Measurements from ENCODE around the gene POU6F2. TPM values are rescaled to one million over a fixed set of nuclear protein-coding genes. Genes with fewer than 3 reads are reported as not detected.
"Not testable (repeated sequence)": the region's sequence is repeated elsewhere in the genome, so short reads cannot be mapped to it uniquely, and the experiment has no call there.

Gene POU6F2, protein sequence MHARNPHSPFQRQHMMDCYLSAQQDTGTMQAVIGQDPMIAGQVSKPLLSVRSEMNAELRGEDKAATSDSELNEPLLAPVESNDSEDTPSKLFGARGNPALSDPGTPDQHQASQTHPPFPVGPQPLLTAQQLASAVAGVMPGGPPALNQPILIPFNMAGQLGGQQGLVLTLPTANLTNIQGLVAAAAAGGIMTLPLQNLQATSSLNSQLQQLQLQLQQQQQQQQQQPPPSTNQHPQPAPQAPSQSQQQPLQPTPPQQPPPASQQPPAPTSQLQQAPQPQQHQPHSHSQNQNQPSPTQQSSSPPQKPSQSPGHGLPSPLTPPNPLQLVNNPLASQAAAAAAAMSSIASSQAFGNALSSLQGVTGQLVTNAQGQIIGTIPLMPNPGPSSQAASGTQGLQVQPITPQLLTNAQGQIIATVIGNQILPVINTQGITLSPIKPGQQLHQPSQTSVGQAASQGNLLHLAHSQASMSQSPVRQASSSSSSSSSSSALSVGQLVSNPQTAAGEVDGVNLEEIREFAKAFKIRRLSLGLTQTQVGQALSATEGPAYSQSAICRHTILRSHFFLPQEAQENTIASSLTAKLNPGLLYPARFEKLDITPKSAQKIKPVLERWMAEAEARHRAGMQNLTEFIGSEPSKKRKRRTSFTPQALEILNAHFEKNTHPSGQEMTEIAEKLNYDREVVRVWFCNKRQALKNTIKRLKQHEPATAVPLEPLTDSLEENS
- total RNA-seq, result under 1 TPM; 0.16 to 0.22 TPM

GRCh38 chr7:38977685-38978084 is at the start of gene POU6F2:
Gene POU6F2, plus strand, starts transcription at chr7:38977909. Its CDS starts 45 bp downstream, at chr7:38977954.
- no peak within 1 kb of the TSS for H3K27ac Mint-ChIP-seq
- H3K36me3 Mint-ChIP-seq (ENCODE audit: low read depth), result no peaks in the 10 kb centered on the region
- no peaks in the 10 kb centered on the region for H3K9me3 Mint-ChIP-seq
- peaks cover 43% of the 10 kb centered on the region for H3K27me3 Mint-ChIP-seq
- no peak within 1 kb of the TSS for H3K4me3 Mint-ChIP-seq
- ATAC-seq (replicated peaks), result no peak
- H3K4me1 Mint-ChIP-seq, result no peaks in the 10 kb centered on the region

GRCh38 chr7:38928506-38928905 is 49.2 kb upstream of the POU6F2 start:
- Mint-ChIP-seq H3K27me3 (peaks cover 3% of the 10 kb centered on the region), H3K36me3 (ENCODE audit: low read depth) (no peaks in the 10 kb centered on the region), H3K9me3 (no peaks in the 10 kb centered on the region), H3K27ac (no peak overlapping the region), H3K4me1 (no peaks in the 10 kb centered on the region), H3K4me3 (no peak overlapping the region)
- ATAC-seq (replicated peaks), result no peak

GRCh38 chr7:38929460-38930171 is 48.1 kb upstream of the POU6F2 start:
- Mint-ChIP-seq H3K4me3 (no peak overlapping the region), H3K4me1 (no peaks in the 10 kb centered on the region), H3K27ac (no peak overlapping the region), H3K36me3 (ENCODE audit: low read depth) (no peaks in the 10 kb centered on the region), H3K27me3 (peaks cover 3% of the 10 kb centered on the region), H3K9me3 (no peaks in the 10 kb centered on the region)
- no peak for ATAC-seq (replicated peaks)

- Mint-ChIP-seq H3K4me1 (no peaks in the 10 kb centered on the region), H3K27ac (no peak overlapping the region), H3K4me3 (no peak overlapping the region), H3K9me3 (no peaks in the 10 kb centered on the region), H3K27me3 (peaks cover 3% of the 10 kb centered on the region), H3K36me3 (ENCODE audit: low read depth) (no peaks in the 10 kb centered on the region)
- ATAC-seq (replicated peaks), result no peak
Observed at GRCh38 chr7:38932509-38933168, 45.1 kb upstream of the POU6F2 start.

DNA sequence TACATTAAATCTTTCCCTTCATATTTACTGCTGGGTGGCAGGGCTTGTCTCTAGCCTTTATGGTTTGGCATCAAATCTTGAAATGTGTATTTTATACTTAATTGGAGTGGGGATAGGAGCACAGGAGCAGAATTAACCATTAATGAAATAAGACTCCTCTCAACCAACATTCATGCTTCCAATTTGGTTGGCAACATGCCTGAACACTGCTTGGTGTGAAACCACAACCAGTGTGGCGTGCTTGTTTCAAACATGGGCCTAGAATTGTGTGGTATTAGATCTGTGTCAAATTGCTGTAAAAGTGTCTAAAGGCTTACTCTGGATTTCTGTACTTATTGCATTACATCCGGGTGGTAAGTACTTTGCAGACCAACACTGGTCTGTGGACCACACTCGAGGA is 43.7 kb upstream of the POU6F2 start:
- Mint-ChIP-seq H3K4me3 (no peak overlapping the region), H3K36me3 (ENCODE audit: low read depth) (no peaks in the 10 kb centered on the region), H3K9me3 (no peaks in the 10 kb centered on the region), H3K27ac (no peak overlapping the region), H3K4me1 (no peaks in the 10 kb centered on the region), H3K27me3 (peaks cover 4% of the 10 kb centered on the region)
- ATAC-seq (replicated peaks), result no peak

- Mint-ChIP-seq H3K27ac (no peak overlapping the region), H3K4me1 (no peaks in the 10 kb centered on the region), H3K27me3 (peaks cover 9% of the 10 kb centered on the region), H3K36me3 (ENCODE audit: low read depth) (no peaks in the 10 kb centered on the region), H3K4me3 (no peak overlapping the region), H3K9me3 (no peaks in the 10 kb centered on the region)
- ATAC-seq (replicated peaks), result no peak
Observed at GRCh38 chr7:38934536-38934935, 43.2 kb upstream of the POU6F2 start.

GRCh38 chr7:38936641-38937040 is 41.1 kb upstream of the POU6F2 start:
- no peak overlapping the region for H3K4me3 Mint-ChIP-seq
- no peaks in the 10 kb centered on the region for H3K4me1 Mint-ChIP-seq
- no peak for ATAC-seq (replicated peaks)
- H3K9me3 Mint-ChIP-seq, result no peaks in the 10 kb centered on the region
- H3K36me3 Mint-ChIP-seq (ENCODE audit: low read depth), result no peaks in the 10 kb centered on the region
- H3K27ac Mint-ChIP-seq, result no peak overlapping the region
- H3K27me3 Mint-ChIP-seq, result peaks cover 9% of the 10 kb centered on the region

- Mint-ChIP-seq H3K27me3 (peaks cover 11% of the 10 kb centered on the region), H3K9me3 (no peaks in the 10 kb centered on the region), H3K27ac (no peak overlapping the region), H3K4me1 (no peaks in the 10 kb centered on the region), H3K4me3 (no peak overlapping the region), H3K36me3 (ENCODE audit: low read depth) (no peaks in the 10 kb centered on the region)
- ATAC-seq (replicated peaks), result no peak
Observed at GRCh38 chr7:38938001-38938485, 39.7 kb upstream of the POU6F2 start.

GRCh38 chr7:38938589-38938988 is 39.1 kb upstream of the POU6F2 start:
- ATAC-seq (replicated peaks), result no peak
- peaks cover 11% of the 10 kb centered on the region for H3K27me3 Mint-ChIP-seq
- H3K9me3 Mint-ChIP-seq, result no peaks in the 10 kb centered on the region
- H3K4me3 Mint-ChIP-seq, result no peak overlapping the region
- H3K4me1 Mint-ChIP-seq, result no peaks in the 10 kb centered on the region
- H3K27ac Mint-ChIP-seq, result no peak overlapping the region
- H3K36me3 Mint-ChIP-seq (ENCODE audit: low read depth), result no peaks in the 10 kb centered on the region

DNA sequence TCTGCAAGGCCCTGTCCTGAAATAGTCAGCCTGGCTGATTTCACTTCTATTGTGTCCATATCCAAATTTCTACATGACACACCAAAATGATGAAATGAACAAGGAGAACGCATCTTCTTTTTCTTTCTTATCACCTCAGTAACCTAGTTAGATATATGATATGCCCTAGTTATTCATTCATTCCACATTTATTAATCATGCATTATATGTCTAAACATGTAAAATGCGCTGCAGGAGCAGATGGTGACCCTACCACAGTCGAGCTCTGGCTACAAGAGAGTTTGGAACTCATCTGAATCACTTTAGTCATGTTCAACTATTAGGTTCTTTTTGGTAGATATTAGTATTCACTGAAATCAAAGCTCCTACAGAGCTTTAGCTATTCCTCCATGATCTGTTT is 36.9 kb upstream of the POU6F2 start:
- no peak overlapping the region for H3K27ac Mint-ChIP-seq
- no peaks in the 10 kb centered on the region for H3K4me1 Mint-ChIP-seq
- H3K36me3 Mint-ChIP-seq (ENCODE audit: low read depth), result no peaks in the 10 kb centered on the region
- no peaks in the 10 kb centered on the region for H3K9me3 Mint-ChIP-seq
- ATAC-seq (replicated peaks), result no peak
- peaks cover 18% of the 10 kb centered on the region for H3K27me3 Mint-ChIP-seq
- no peak overlapping the region for H3K4me3 Mint-ChIP-seq

DNA sequence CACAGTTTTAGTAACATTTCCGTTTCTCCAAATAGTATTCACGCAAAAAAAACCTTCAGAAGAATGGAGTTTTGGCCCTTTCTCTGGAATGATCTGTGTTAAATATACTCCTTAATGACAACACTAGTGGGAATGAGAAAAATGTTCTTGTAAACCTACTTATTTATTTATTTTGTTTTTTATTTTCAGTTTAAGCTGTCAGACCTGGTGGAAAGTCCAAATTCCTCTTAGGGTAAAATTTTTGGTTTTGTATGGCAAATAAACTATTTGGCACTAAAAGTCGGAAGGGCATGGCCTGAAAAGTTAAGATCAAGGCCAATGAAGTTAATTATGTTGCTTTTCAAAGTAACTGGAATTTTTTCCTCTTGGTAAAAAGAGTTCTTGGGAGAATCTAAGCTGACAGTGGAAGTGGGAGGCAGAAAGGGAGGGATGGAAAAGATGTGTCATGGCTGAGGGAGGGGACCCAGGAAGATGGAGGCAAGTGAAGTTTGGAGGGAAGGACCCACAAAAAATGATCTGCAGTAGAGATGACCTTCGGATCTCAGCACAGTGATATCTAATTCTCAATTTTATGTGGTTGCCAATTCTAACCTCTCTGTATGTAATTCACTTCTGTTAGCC is 35.2 kb upstream of the POU6F2 start:
- no peaks in the 10 kb centered on the region for H3K36me3 Mint-ChIP-seq (ENCODE audit: low read depth)
- H3K27me3 Mint-ChIP-seq, result peaks cover 27% of the 10 kb centered on the region
- H3K27ac Mint-ChIP-seq, result no peak overlapping the region
- ATAC-seq (replicated peaks), result no peak
- no peaks in the 10 kb centered on the region for H3K9me3 Mint-ChIP-seq
- no peak overlapping the region for H3K4me3 Mint-ChIP-seq
- no peaks in the 10 kb centered on the region for H3K4me1 Mint-ChIP-seq

DNA sequence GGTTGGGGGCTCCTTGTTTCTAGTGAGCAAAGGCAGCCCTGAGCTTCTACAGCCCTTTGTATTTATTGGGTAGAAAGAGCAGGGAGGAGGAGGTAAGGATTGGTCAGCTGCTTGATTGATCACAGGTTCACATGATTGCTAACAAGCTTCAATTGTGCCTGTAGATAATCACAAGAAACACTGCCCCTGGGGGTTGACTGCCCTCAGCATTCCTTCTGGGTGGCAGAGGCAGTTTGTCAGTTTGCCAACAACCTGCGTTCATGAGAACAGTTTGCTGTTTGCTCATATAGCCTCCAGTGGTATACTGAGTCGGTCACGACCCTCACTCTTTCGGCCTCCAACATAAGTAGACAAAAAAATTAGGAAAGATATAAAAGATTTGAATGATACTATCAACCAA is 30.2 kb upstream of the POU6F2 start:
- not testable (repeated sequence) for H3K9me3 Mint-ChIP-seq; H3K36me3 Mint-ChIP-seq (ENCODE audit: low read depth); H3K4me3 Mint-ChIP-seq; ATAC-seq (replicated peaks); H3K27ac Mint-ChIP-seq; H3K4me1 Mint-ChIP-seq
- H3K27me3 Mint-ChIP-seq, result peaks cover 29% of the 10 kb centered on the region

DNA sequence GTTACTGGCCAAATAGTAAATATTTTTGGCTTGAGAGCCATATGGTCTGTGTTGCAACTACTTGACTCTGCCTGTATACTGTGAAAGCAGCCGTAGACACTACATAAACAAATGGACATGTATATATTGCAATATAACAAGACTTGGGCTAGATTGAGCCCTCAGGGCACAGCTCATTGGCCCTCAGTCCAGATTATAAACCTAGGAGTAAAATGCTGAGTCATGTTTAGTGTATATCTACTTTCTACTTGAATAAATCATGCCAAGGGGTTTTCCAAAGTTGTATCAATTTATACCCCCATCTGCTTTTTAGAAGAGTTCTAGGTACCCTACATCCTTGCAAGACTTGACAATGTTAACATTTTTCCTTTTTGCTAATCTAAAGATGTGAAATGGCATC is 27.4 kb upstream of the POU6F2 start:
- ATAC-seq (replicated peaks), result no peak
- no peak overlapping the region for H3K27ac Mint-ChIP-seq
- peaks cover 33% of the 10 kb centered on the region for H3K27me3 Mint-ChIP-seq
- H3K9me3 Mint-ChIP-seq, result no peaks in the 10 kb centered on the region
- no peaks in the 10 kb centered on the region for H3K36me3 Mint-ChIP-seq (ENCODE audit: low read depth)
- no peak overlapping the region for H3K4me3 Mint-ChIP-seq
- no peaks in the 10 kb centered on the region for H3K4me1 Mint-ChIP-seq

GRCh38 chr7:38951213-38951612 is 26.5 kb upstream of the POU6F2 start:
- no peak for ATAC-seq (replicated peaks)
- H3K4me1 Mint-ChIP-seq, result no peaks in the 10 kb centered on the region
- H3K36me3 Mint-ChIP-seq (ENCODE audit: low read depth), result no peaks in the 10 kb centered on the region
- peaks cover 31% of the 10 kb centered on the region for H3K27me3 Mint-ChIP-seq
- H3K27ac Mint-ChIP-seq, result no peak overlapping the region
- H3K4me3 Mint-ChIP-seq, result no peak overlapping the region
- no peaks in the 10 kb centered on the region for H3K9me3 Mint-ChIP-seq
